NCI-H1105 treated with DMSO at 0.1 percent for 48 hours (cell line): ENCODE results near the gene VWA8.
A peak's percentile ranks its signal among the peaks of the same experiment; 100 is the strongest.
"Not testable (repeated sequence)": the region's sequence is repeated elsewhere in the genome, so short reads cannot be mapped to it uniquely, and the experiment has no call there.

Experiments
- DNase-seq: peaks from one replicate; lab custom pipeline; 2025; lab: John Stamatoyannopoulos, UW

The VWA8 gene

DNA sequence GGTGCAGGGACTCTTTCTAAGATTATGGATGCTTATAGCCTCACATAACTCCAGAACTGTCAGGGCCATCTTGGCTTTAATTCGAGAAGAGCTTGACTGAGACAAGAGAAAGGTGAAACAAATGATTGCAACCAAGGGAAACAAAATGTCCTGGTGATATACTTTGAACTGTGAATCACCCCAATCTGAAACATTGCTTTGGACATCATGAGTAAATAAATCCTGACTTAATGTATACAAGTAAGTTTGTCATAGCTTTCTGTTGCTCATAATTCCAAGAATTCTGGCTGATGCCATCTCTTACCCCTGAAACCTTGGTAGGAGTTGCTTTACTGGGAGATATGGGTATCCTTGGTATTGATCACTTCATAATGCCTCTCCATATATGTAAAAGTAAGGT, 5.8 kb upstream of the VWA8 start:
- no peak for DNase-seq

DNA sequence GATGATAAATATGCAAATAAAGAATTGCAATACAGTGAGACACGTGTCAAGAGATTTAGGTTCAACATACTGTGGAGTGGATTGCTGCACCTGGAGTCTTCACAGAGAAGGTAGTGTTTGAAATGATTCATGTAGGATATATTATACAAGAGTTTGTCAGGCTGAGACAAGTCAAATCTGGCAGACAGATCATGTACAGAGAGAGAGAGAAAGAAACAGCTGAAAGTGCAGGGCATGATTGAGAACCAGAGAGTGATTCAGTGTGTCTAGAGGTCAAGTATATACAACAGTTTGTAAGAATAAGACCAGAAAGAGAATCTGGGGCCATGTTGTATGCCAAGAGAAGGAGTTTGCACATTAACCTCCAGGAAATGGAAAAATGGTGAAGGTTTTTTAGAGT, 2.1 kb upstream of the VWA8 start:
- no peak for DNase-seq

DNA sequence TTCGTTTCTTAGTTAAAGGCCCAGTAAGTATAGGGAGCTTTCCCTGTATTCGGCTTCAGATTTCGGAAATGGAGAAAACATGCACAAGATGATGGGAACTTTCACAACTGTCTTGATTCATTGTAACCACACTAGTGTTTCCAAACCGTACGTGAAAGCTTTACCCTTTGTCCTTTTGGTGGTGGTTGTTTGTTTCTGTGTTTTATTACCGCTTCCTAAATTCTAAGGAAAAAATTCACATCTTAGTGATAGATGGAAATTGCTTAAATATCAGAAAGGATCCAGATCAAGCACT, 504 bp upstream of the VWA8 start:
- DNase-seq: no peak

DNA sequence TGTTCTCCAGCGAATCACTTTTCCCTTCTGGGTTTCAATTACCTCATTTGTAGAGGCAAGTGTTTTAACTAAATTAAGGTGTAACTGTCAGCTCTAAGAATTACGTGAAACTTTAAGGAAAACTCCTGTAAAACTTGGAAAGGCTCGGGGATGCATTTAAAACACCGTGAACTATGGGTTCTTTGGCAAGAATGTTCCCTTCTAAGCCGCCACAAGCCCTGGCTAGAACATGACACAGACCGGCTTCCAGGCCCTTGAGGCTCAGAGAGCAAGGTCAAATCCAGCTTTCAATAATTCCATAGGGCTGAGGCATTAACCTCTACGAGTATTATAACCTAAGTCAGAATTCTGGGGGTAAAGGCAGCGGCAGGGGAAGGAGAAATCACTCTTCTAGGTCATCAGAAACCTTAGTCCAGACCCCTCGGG, 685 bp downstream of the VWA8 start:
- peak; percentile 2 for DNase-seq

DNA sequence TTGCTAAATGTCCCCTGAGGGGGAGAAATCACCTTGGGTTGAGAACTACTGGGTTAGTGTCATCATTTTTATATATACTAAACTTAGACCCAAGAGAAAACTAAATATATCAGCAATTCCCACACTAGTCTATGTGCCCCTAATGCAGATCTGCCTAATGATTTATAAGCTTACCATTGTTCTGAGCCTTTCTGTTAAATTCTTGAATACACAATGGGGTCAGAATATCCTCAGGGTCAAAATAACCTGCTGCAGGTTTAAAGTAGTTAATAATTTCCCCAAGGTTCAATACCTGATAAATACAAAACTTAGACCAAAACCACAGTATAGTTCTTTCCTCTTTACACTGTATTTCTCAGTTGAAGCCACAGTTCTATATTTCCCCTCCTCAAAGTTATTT, 4.6 kb downstream of the VWA8 start:
- no peak for DNase-seq

DNA sequence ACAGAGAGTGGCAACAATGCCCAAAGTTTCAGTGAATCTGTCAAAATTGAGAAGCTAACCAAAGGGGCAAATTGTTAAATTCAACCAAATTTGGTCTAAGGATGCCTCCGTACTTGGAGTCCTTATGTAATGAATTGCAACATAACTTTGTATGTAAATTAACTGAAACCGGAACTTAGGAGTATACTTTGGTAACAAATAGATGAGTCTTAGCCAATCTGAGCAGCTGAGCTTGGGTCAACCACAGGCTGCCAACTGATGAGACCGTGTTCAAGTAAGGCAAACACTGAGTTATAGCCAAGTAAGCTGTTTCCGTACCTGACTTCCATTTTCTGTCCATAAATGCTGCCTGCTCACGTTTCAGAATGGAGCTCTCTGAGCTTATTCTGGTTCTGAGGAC, 5.3 kb downstream of the VWA8 start:
- no peak for DNase-seq

DNA sequence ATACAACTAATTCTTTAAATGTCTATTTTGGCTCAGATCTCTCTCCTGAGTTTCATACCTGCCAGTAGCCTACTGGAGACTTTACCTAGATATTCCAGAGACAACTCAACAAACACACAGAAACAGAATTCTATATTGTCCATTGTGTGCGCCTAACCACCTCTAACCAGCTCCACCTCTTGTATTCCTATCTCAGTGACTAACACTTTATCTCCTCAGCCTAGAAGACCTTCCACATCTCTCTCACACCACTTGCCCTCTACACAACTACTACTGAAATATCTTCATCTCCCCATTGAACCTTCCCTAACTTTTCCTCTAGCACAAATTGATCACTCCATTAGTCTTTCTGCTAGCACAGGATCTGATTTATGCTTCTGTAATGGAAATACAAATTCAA, 6.7 kb downstream of the VWA8 start:
- DNase-seq: no peak

DNA sequence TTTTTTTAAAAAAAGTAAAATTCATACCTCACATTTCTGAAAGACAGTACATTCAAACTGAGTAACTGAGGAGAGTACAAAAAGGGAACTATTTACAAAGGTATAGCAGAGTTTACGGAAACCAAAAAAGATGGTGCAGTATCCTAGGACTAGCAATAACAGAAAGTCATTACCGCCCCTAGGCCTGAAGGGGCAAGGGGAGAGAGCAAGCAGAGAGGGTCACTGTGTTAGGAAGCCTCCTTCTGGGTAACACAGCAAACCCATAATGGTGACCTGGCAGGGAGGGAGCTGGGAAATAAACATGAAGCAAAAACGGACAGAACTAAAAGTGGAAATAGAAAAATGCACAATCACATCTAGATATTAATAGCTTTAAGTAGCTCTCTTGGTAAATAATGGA, 8.2 kb downstream of the VWA8 start:
- DNase-seq: no peak

DNA sequence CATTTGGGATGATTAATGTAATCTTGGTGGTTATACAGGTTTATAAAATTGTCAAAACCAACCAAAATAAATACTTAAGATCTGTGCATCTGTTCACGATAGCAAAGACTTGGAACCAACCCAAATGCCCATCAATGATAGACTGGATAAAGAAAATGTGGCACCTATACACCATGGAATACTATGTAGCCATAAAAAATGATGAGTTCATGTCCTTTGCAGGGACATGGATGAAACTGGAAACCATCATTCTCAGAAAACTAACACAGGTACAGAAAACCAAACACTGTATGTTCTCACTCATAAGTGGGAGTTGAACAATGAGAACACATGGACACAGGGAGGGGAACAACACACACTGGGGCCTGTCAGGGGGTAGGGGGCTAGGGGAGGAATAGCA, 11.8 kb downstream of the VWA8 start:
- DNase-seq: not testable (repeated sequence)

DNA sequence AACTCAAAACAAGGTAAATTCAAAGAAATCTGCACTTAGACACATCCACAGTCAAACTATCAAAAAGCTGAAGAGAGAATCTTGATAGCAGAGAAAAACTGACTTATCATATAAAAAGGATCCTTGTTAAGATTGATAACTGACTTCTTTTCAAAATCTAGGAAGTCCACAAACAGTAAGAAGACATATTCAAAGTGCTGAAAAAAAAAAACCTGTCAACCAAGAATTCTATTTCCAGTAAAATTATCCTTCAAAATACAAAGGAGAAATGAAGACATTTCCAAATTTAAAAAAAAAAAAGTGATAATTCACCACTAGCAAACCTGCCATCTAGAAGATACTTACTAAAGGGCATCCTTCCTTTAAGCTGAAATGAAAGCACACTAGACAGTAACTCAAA, 15.0 kb downstream of the VWA8 start:
- no peak for DNase-seq

DNA sequence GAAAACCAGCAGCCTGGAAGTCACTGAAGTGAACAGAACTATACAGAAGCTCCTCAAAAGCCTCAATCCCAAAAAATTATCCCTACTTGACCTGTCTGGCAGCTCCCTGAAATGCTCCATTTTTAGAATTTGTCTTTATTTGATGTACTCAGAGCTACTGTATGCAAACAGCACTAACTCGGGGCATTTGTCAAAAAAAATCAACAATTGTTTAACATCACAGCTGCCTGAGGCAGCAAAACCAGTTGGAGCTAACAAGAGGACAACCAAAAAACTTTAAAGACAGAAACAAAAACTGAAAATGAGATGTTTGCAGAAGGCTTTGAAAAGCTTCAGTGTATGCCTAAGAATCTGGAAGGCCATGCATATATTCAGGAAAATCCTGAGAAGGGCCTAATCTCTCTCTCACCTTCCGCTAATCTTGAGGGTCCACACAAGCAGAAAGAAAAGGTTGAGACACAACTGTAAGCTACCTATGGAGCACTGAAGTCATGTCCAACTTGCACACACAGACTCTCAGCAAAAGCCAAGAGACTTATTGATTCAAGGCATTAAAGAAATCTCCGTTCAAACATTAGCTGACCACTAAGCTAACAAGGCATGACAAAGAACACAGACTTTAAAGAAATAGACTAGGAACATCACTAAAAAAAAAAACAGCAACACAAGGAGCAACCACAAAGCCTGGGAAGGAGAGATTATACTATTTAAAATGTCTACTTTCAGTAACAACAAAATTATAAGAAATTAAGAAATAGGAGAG, 16.1 kb downstream of the VWA8 start:
- no peak for DNase-seq

DNA sequence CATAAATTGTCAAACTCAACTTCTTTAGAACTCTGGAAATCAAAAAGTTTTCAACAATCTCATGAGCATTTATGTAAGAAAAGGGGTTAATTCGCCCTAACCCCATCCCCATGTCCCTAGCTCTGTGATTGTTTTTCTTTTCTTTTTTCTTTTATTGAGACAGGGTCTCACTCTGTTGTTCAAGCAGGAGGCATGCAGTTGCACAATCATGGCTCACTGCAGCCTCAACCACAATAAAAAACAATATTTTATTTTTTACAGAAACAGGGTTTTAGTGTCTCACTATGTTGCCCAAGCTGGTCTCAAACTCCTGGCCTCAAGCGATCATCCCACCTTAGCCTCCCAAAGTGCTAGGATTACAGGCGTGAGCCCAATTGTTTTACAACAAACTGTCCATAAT, 16.7 kb downstream of the VWA8 start:
- no peak for DNase-seq

DNA sequence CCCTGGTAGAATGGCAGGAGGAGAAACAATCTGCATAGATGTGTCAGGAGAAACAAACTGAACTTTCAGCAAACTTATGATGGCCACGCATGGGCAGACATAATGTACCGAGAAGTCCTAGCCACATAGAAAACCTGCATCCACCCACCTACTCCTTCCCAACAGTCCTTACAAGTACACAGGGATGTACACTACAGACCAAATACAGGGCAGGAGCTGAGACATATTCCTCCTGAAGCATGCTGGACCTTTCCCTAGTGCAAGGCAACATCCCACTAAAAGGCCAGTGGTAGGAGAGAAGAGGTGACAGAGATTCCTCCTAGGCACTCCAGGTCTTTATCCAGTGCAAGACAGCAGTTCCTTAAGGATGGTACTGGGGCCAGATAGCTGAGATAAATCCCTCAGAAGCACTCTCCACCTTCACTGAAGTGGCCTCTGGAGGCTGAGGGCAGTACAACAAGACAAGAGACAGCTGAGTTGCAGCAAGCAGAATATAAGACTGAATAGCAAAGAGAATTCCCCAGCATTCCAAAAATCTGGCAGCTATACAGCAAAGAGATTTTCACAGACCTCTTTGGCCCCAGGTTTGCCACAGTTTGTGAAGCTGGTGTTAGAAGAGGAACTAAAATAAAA, 18.3 kb downstream of the VWA8 start:
- no peak for DNase-seq

DNA sequence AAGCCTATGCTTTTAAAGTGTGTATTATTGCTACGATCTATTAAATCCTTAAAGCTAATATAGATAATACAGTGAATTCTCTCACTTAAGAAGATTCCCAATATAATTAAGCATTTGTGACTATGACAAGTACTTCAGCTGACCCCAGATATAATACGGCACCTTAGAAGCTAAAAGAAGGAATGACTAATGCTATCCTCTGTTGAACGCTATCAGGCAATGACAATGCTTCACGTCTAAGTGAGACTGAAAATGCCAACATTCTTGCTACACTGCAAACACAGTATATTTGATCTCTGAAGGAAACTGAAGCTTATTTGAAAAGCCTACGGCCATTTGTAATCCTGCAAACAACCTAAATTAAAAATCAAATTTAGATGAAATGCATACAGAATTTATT, 19.7 kb downstream of the VWA8 start:
- DNase-seq: no peak

DNA sequence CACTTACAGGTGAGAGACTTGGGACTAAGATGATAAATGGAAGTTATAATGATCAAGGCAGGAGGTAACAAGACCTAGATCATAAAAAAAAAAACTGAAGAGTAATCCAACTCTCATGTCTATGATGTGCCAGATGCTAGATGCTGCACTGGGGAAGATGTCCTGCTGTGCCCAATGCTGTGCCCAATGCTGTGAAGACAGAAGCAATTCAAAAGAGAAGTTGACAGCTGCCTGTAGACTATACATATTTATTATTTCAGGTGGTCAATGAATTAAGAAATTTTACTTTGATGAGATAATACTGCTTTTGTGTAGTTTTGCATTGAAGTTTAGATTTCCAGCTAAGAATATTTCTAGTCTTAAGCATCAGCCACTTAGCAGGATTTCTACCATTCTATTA, 21.5 kb downstream of the VWA8 start:
- DNase-seq: no peak

DNA sequence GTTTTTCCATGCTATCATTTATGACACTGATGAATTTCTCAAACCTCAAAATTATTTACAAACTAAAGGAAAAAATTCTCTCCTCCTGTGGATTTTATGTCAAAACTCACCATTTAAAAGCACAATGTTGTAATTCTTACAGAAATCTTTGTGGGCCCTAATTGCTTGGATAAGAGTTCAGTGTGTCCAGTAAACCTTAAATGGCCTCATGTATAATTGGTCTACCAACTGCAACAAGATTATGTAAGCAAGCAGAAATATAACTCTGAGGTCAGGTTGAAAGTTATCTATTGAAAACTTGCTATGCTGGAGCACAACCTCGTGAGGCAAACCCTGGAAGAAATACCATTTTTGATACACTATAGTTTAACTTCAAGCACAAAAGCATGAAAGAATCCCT, 22.0 kb downstream of the VWA8 start:
- no peak for DNase-seq

DNA sequence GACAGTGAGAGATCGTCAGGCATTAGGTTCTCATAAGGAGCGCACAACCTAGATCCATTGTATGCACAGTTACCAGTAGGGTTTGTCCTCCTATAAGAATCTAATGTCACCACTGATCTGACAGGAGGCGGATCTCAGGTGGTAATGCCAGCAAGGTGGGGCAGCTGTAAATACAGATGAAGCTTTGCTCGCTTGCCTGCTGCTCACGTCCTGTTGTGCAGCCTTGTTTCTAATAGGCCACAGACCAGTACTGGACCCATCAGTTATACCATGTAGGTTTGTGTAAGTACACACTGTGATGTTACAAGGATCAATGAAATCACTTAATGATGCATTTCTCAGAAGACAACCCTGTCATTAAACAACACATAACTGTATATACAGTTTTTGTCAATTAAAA, 23.5 kb downstream of the VWA8 start:
- no peak for DNase-seq

DNA sequence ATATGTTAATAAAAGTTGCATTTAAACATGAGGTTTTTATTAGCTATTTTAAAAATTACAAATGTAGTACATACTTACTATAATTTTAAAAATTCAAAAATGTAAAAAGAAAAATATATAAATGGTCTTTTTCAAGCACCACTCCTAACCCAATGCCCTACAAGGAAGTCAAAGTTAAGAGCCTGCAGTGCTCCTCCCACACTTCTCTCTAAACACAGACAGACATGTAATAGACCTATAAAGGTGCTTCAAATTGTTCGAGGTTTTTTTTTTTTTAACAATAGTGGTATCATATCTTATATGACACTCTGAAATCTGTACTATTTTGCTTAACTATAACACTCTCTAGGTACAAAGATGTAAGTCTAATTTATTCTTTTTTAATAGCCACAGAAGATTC, 25.4 kb downstream of the VWA8 start:
- no peak for DNase-seq

DNA sequence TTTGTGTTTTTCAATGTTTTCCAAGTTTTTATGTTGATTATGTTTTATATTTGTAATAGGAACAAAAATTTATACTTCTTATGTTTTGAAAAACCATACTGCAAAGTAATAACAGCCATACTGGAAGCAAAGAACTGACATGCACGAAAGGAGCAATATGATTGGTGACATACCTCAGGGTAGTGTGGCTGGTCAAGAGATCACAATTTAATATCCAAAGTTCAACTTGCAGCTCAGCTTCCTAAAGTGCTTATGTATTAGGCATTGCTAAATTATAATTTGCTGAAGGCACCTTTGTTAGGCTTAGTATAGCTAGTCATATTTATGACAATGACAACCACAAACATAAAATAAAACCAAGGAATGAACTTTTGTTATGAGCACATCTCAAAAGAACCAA, 25.9 kb downstream of the VWA8 start:
- DNase-seq: no peak

DNA sequence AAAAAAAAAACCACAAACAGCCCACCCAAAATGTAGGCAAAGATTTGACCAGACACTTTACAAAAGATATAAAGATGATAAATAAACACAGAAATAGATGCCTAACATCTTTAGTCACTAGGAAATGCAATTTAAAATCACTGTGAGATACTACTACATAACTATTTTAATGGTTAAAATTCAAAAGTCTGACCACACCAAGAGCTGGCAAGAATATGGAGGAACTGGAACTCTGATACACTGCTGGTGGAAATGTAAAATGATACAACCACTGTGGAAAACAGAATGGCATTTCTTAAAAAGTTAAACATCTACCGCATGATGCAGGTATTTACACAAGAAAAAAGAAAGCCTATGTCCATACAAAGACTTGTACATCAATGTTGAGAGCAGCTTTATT, 26.8 kb downstream of the VWA8 start:
- DNase-seq: no peak

DNA sequence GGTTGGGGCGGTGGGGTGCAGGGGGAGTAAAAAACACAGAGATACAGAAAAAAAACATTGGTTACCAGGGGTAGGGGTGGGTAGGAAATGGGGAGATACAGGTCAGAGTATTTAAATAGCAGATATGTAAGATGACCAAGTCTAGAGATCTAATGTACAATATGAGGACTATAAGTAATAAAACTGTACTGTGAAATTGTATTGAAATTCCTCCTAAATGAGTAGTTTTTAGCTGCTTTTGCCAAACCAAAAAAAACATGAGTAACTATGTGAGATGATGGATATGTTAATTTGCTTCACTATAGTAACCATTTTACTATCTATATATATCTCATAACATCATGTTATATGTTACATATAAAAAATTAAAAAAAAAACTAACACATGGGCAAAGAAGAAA, 29.6 kb downstream of the VWA8 start:
- DNase-seq: no peak

DNA sequence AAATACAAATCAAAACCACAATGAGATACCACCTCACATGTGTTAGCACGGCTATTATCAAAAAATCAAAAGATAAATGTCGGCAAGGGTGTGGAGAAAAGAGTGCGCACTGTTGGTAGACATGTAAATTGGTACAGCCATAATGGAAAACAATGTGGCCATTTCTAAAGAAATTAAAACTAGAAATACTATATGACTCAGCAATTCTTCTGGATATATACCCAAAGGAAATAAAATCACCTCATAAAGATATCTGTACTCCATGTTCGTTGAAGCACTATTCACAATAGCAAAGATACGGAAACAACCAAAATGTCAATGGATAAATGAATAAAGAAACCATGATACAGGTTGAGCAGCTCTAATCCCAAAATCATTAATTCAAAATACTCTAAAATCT, 30.8 kb downstream of the VWA8 start:
- no peak for DNase-seq

DNA sequence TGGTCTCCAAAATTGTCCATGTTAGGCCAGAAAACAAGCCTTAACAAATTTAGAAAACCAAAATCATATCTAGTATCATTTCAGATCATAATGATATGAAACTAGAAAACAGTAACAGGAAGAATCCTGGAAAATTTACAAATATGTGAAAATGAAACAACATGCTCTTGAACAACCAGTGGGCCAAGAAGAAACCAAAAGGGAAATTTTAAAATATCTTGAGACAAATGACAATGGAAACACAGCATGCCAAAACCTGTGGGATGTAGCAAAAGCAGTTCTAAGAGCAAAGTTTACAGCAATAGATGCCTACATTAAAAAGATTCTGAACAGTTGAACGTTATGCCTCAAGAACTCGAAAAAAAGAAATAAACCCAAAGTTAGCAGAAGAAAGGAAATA, 32.6 kb downstream of the VWA8 start:
- DNase-seq: no peak

DNA sequence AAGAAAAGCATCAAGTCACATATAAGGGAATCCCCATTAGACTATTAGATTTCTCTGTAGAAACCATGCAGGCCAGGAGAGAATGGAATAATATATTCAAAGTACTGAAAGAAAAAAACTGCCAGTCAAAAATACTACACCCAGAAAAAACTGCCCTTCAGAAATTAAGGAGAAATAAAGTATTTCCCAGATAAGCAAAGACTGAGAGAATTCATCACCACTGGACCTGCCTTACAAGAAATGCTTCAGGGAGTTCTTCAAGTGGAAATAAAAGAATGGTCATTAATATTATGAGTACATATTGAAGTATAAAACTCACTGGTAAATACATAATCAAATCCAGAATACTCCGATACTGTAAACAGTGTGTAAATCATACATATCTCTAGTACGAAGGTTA, 35.9 kb downstream of the VWA8 start:
- no peak for DNase-seq
